ENCODE data around the gene EFNA5. TPM values are rescaled to one million over a fixed set of nuclear protein-coding genes. Genes with fewer than 3 reads are reported as not detected.
A peak's percentile ranks its signal among the peaks of the same experiment; 100 is the strongest.

Gene EFNA5
- total and polyA plus RNA-seq, 2 experiments from 2014 or later = 0.64 to 0.86 TPM

GRCh38 chr5:107487056-107487542 lies 183.6 kb downstream of the EFNA5 start:
- H3K27me3 ChIP-seq (replicated peaks; ENCODE audit: insufficient read depth) = peaks cover 31% of the 10 kb centered on the region
- H3K9me3 ChIP-seq (ENCODE audit: low read depth) = no peaks in the 10 kb centered on the region
- in situ Hi-C loops (cut with MboI) = no loop called here

GRCh38 chr5:107486489-107486888 lies 184.2 kb downstream of the EFNA5 start:
- no peaks in the 10 kb centered on the region for H3K9me2 ChIP-seq (ENCODE audit: insufficient read depth)
- no peaks in the 10 kb centered on the region for H3F3A ChIP-seq (ENCODE audit: insufficient read depth)
- no peak overlapping the region for H3K27ac ChIP-seq
- no peaks in the 10 kb centered on the region for H4K20me1 ChIP-seq (ENCODE audit: insufficient read depth)
- peaks cover 31% of the 10 kb centered on the region for H3K27me3 ChIP-seq (replicated peaks; ENCODE audit: insufficient read depth)
- no peaks in the 10 kb centered on the region for H3K9me3 ChIP-seq (ENCODE audit: low read depth)
- H3K4me1 ChIP-seq (ENCODE audit: insufficient read depth) = no peaks in the 10 kb centered on the region; the same call in 1 of the 2 replicates
- no peak overlapping the region for H3K4me2 ChIP-seq (ENCODE audit: unreplicated experiment)
- no peak for TF ChIP-seq EZH2phosphoT487 (IDR thresholded peaks at IDR 0.05; ENCODE audit: insufficient read depth, low read depth)
- TF ChIP-seq EZH2 (IDR thresholded peaks at IDR 0.05; ENCODE audit: insufficient read depth, poor library complexity, severe bottlenecking) = no peak
- no peak overlapping the region for H3K9ac ChIP-seq
- H2AFZ ChIP-seq = no peak overlapping the region
- H3K79me2 ChIP-seq (ENCODE audit: insufficient read depth) = no peaks in the 10 kb centered on the region
- WGBS, 2 experiments (ENCODE audit: low coverage in 1 of 2, low lambda C conversion rate in 2 of 2, missing lambda C conversion rate in 2 of 2) = 77 to 80% methylated on average over 2 of the region's 2 CpGs
- H3K36me3 ChIP-seq (ENCODE audit: low read depth) = no peaks in the 10 kb centered on the region
- peak; percentile 40 for DNase-seq
- in situ Hi-C loops (cut with MboI) = no loop called here
- H3K4me3 ChIP-seq = no peak overlapping the region

More at GRCh38 chr5:107487056-107487542, 183.6 kb downstream of the EFNA5 start:
- no peak overlapping the region for H3K4me3 ChIP-seq
- H3K27ac ChIP-seq = no peak overlapping the region
- no peaks in the 10 kb centered on the region for H3K36me3 ChIP-seq (ENCODE audit: low read depth)
- H3F3A ChIP-seq (ENCODE audit: insufficient read depth) = no peaks in the 10 kb centered on the region
- H3K79me2 ChIP-seq (ENCODE audit: insufficient read depth) = no peaks in the 10 kb centered on the region
- WGBS, 2 experiments (ENCODE audit: low coverage in 1 of 2, low lambda C conversion rate in 2 of 2, missing lambda C conversion rate in 2 of 2) = 17 to 41% methylated on average over 2 of the region's 2 CpGs
- H4K20me1 ChIP-seq (ENCODE audit: insufficient read depth) = no peaks in the 10 kb centered on the region
- no peak overlapping the region for H3K9ac ChIP-seq
- H3K4me1 ChIP-seq (ENCODE audit: insufficient read depth) = no peaks in the 10 kb centered on the region; the same call in 1 of the 2 replicates
- DNase-seq = peak; percentile 11
- H3K4me2 ChIP-seq (ENCODE audit: unreplicated experiment) = no peak overlapping the region
- no peak overlapping the region for H2AFZ ChIP-seq
- H3K9me2 ChIP-seq (ENCODE audit: insufficient read depth) = no peaks in the 10 kb centered on the region
- TF ChIP-seq EZH2 (IDR thresholded peaks at IDR 0.05; ENCODE audit: insufficient read depth, poor library complexity, severe bottlenecking) (no peak), EZH2phosphoT487 (IDR thresholded peaks at IDR 0.05; ENCODE audit: insufficient read depth, low read depth) (no peak)

DNA sequence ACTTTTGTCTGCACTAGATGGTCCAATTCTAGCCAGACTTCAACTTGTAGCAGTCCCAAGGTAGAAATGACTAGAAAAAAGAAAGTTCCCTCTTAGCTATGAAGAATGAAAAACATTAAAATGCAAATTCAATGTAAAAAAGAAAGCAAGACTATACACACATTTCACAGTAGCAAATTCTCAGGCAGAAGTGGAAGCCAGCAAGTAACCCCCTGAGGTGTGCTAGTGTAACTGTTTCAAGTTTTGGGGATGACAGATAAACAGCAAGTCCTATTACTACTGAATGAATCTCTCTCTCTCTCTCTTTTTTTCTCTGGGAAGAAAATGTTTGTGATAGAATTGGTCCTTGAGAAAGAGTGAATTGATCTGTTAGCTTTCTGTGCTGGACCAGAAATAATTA lies 185.6 kb downstream of the EFNA5 start:
- no peaks in the 10 kb centered on the region for H3K9me3 ChIP-seq (ENCODE audit: low read depth)
- no peaks in the 10 kb centered on the region; the same call in 1 of the 2 replicates for H3K4me1 ChIP-seq (ENCODE audit: insufficient read depth)
- in situ Hi-C loops (cut with MboI) = no loop called here
- no peaks in the 10 kb centered on the region for H3K79me2 ChIP-seq (ENCODE audit: insufficient read depth)
- H3K4me2 ChIP-seq (ENCODE audit: unreplicated experiment) = no peak overlapping the region
- peaks cover 27% of the 10 kb centered on the region for H3K27me3 ChIP-seq (replicated peaks; ENCODE audit: insufficient read depth)
- H3K36me3 ChIP-seq (ENCODE audit: low read depth) = no peaks in the 10 kb centered on the region
- no peak for TF ChIP-seq EZH2phosphoT487 (IDR thresholded peaks at IDR 0.05; ENCODE audit: insufficient read depth, low read depth)
- TF ChIP-seq EZH2 (IDR thresholded peaks at IDR 0.05; ENCODE audit: insufficient read depth, poor library complexity, severe bottlenecking) = no peak
- H2AFZ ChIP-seq = no peak overlapping the region
- no peak for DNase-seq
- H3K9me2 ChIP-seq (ENCODE audit: insufficient read depth) = no peaks in the 10 kb centered on the region
- no peaks in the 10 kb centered on the region for H3F3A ChIP-seq (ENCODE audit: insufficient read depth)
- no peaks in the 10 kb centered on the region for H4K20me1 ChIP-seq (ENCODE audit: insufficient read depth)
- H3K27ac ChIP-seq = no peak overlapping the region
- no peak overlapping the region for H3K9ac ChIP-seq
- H3K4me3 ChIP-seq = no peak overlapping the region

DNA sequence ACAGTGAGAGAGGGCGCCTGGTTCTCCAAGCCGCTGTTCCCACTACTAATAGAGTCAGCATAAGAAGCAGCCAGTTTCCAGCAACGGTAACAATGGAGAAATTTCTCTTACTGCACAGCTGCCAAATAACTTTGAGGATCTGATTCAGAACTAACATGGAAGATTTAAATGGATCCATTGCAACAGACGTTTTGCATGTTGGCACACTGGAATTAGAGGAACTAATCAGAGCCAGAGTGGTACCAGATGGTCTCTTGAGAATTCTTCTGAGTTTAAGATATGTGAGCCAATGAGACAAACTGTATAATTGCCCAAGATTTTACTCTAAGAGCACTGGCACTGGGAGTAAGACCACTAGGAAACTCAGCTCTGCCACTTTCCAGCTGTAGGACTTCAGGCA lies 186.5 kb downstream of the EFNA5 start:
- Histone ChIP-seq H3K36me3 (ENCODE audit: low read depth) (no peaks in the 10 kb centered on the region), H3K4me3 (no peak overlapping the region), H3K9me3 (ENCODE audit: low read depth) (no peaks in the 10 kb centered on the region), H3F3A (ENCODE audit: insufficient read depth) (no peaks in the 10 kb centered on the region), H3K4me1 (ENCODE audit: insufficient read depth) (no peaks in the 10 kb centered on the region; the same call in 1 of the 2 replicates), H3K4me2 (ENCODE audit: unreplicated experiment) (no peak overlapping the region), H3K9me2 (ENCODE audit: insufficient read depth) (no peaks in the 10 kb centered on the region), H2AFZ (no peak overlapping the region), H3K79me2 (ENCODE audit: insufficient read depth) (no peaks in the 10 kb centered on the region), H3K27ac (no peak overlapping the region), H4K20me1 (ENCODE audit: insufficient read depth) (no peaks in the 10 kb centered on the region), H3K9ac (no peak overlapping the region), H3K27me3 (replicated peaks; ENCODE audit: insufficient read depth) (peaks cover 32% of the 10 kb centered on the region)
- TF ChIP-seq EZH2phosphoT487 (IDR thresholded peaks at IDR 0.05; ENCODE audit: insufficient read depth, low read depth) = no peak
- TF ChIP-seq EZH2 (IDR thresholded peaks at IDR 0.05; ENCODE audit: insufficient read depth, poor library complexity, severe bottlenecking) = no peak
- WGBS, 2 experiments (ENCODE audit: low coverage in 1 of 2, low lambda C conversion rate in 2 of 2, missing lambda C conversion rate in 2 of 2) = 25 to 26% methylated on average over 4 of the region's 4 CpGs
- in situ Hi-C loops (cut with MboI) = no loop called here
- peak; percentile 7 for DNase-seq
